ENCODE results near the gene AR. TPM values are rescaled to one million over a fixed set of nuclear protein-coding genes. Genes with fewer than 3 reads are reported as not detected.
A peak's percentile ranks its signal among the peaks of the same experiment; 100 is the strongest.

The AR gene
- polyA plus RNA-seq, 1 experiment = 13.1 TPM

DNA sequence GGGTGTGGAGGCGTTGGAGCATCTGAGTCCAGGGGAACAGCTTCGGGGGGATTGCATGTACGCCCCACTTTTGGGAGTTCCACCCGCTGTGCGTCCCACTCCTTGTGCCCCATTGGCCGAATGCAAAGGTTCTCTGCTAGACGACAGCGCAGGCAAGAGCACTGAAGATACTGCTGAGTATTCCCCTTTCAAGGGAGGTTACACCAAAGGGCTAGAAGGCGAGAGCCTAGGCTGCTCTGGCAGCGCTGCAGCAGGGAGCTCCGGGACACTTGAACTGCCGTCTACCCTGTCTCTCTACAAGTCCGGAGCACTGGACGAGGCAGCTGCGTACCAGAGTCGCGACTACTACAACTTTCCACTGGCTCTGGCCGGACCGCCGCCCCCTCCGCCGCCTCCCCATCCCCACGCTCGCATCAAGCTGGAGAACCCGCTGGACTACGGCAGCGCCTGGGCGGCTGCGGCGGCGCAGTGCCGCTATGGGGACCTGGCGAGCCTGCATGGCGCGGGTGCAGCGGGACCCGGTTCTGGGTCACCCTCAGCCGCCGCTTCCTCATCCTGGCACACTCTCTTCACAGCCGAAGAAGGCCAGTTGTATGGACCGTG lies 2.2 kb downstream of the AR start:
- CTCF ChIA-PET = interaction anchor here (1.4 kb wide), 1 partner anchor 235 kb away, joined by 5 read pairs; no protein-coding TSS in a partner anchor
- Histone ChIP-seq H3K27ac (ENCODE audit: low read depth, low read length) (peak overlapping the region; percentile 31), H3K4me3 (ENCODE audit: low read depth, low read length) (peak overlapping the region; percentile 63), H3K9me3 (ENCODE audit: control insufficient read depth, insufficient read depth, low read length) (no peaks in the 10 kb centered on the region; the same call in 1 of the 2 replicates), H3K27me3 (ENCODE audit: control insufficient read depth, insufficient read depth, low read length) (no peaks in the 10 kb centered on the region)
- TF ChIP-seq, protein P1, sequence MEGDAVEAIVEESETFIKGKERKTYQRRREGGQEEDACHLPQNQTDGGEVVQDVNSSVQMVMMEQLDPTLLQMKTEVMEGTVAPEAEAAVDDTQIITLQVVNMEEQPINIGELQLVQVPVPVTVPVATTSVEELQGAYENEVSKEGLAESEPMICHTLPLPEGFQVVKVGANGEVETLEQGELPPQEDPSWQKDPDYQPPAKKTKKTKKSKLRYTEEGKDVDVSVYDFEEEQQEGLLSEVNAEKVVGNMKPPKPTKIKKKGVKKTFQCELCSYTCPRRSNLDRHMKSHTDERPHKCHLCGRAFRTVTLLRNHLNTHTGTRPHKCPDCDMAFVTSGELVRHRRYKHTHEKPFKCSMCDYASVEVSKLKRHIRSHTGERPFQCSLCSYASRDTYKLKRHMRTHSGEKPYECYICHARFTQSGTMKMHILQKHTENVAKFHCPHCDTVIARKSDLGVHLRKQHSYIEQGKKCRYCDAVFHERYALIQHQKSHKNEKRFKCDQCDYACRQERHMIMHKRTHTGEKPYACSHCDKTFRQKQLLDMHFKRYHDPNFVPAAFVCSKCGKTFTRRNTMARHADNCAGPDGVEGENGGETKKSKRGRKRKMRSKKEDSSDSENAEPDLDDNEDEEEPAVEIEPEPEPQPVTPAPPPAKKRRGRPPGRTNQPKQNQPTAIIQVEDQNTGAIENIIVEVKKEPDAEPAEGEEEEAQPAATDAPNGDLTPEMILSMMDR (IDR thresholded peaks at IDR 0.05; ENCODE audit: low read depth, low read length) = no peak
- DNase-seq (ENCODE audit: low read depth, low spot score) = no peak
- POLR2A ChIA-PET = interaction anchor here (0.6 kb wide), 1 partner anchor 10 kb away, joined by 5 read pairs; no protein-coding TSS in a partner anchor

DNA sequence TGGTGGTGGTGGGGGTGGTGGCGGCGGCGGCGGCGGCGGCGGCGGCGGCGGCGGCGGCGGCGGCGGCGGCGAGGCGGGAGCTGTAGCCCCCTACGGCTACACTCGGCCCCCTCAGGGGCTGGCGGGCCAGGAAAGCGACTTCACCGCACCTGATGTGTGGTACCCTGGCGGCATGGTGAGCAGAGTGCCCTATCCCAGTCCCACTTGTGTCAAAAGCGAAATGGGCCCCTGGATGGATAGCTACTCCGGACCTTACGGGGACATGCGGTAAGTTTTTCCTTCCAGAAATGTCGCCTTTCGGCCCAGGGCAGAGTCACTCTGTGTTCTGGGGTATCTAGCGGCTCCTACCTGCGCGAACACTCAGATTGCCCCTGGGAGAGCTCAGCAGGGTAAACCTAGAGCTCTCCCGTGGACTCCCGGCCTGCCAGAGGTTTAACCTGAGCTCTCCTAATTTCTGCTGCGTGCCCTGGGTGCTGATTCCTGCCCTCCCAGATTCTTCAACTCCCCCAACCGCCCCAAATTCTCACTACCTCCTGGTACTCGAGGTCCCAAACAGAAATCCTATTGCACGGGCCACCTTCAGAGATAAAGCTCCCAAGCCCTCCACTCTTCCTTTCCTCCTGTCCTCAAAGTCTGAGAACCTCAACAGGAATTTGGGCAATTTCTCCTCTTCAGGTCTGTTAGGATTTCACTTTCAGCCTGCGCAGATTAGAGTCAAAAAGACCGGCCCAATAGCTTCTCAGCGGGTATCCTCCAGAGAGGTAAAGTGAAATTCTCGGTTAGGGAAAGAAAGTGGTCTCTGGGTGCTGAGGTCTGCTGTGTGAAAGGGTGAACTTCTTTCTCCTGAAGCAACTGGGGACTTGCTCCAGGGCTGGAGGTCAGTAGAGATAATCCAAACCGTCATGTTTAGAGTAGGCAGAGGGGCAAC lies 2.9 kb downstream of the AR start:
- TF ChIP-seq, protein P1 (IDR thresholded peaks at IDR 0.05; ENCODE audit: low read depth, low read length) = no peak
- CTCF ChIA-PET = interaction anchor here (1.4 kb wide), 1 partner anchor 235 kb away, joined by 5 read pairs; no protein-coding TSS in a partner anchor

DNA sequence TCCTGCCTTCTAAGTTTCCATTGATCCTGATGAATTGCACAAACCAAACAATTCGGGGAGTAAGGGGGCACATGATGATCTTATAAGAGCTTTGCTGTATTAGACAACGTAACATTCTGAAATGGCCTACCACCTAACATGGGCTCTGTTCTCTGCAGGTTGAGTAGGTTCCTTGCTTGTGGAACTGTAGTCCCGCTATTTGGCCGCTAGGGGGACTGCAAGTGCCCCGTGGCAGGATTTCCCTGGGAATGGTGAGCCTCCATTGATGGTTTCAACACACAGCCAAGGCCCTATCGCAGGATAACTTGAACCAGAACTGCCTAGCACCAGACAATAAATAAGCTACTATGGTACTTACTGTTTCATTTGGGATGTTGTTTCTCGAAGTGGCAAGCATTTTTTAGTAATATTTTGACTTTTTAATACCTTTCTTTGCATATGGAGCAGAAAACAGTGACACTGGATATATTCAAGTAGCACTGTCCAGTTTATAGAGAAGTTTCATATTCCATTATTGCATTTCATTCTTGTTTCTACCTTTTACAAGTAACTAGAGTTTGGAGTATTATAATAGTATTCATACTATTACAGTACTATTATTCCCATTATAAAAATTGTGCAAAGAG lies 11.9 kb downstream of the AR start:
- H3K9me3 ChIP-seq (ENCODE audit: control insufficient read depth, insufficient read depth, low read length) = no peaks in the 10 kb centered on the region
- ChIA-PET POLR2A (interaction anchor here (0.6 kb wide), 1 partner anchor 9 kb away, joined by 5 read pairs; no protein-coding TSS in a partner anchor), CTCF (interaction anchor here (0.6 to 2.0 kb wide), 9 partner anchors 11 to 590 kb away, joined by 3 to 14 read pairs (median 3); no protein-coding TSS in a partner anchor)
- H3K4me3 ChIP-seq (ENCODE audit: low read depth, low read length) = no peak overlapping the region
- TF ChIP-seq, protein P1 (IDR thresholded peaks at IDR 0.05; ENCODE audit: low read depth, low read length) = peak; percentile 64
- H3K27me3 ChIP-seq (ENCODE audit: control insufficient read depth, insufficient read depth, low read length) = no peaks in the 10 kb centered on the region
- H3K27ac ChIP-seq (ENCODE audit: low read depth, low read length) = no peak overlapping the region
- DNase-seq (ENCODE audit: low read depth, low spot score) = no peak

More for the DNA sequence above, 2.9 kb downstream of the AR start:
- no peak for DNase-seq (ENCODE audit: low read depth, low spot score)
- H3K27ac ChIP-seq (ENCODE audit: low read depth, low read length) = peak overlapping the region; percentile 31
- H3K27me3 ChIP-seq (ENCODE audit: control insufficient read depth, insufficient read depth, low read length) = no peaks in the 10 kb centered on the region
- POLR2A ChIA-PET = interaction anchor here (0.6 kb wide), 1 partner anchor 9 kb away, joined by 5 read pairs; no protein-coding TSS in a partner anchor
- H3K9me3 ChIP-seq (ENCODE audit: control insufficient read depth, insufficient read depth, low read length) = no peaks in the 10 kb centered on the region; the same call in 1 of the 2 replicates
- peak overlapping the region; percentile 63 for H3K4me3 ChIP-seq (ENCODE audit: low read depth, low read length)

DNA sequence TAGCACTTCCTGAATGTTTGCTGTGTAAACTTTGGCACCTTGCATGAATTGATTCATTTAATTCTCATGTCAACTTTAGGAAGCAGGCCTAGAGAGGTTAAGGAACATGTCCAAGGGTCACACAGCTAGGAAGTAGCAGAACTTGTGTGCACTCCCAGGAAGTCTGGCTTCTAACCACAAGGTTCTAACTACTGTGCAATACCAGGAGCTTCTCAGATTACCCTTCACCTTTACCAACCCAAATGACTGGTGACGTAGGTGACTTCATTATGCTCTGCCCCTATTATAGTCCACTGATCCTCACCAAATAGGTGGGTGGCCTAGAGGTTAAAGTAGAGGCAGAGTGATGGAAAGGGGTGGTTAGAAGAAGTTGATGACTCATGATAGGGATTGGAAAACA lies 14.4 kb downstream of the AR start:
- Histone ChIP-seq H3K27ac (ENCODE audit: low read depth, low read length) (no peak overlapping the region), H3K4me3 (ENCODE audit: low read depth, low read length) (no peak overlapping the region), H3K27me3 (ENCODE audit: control insufficient read depth, insufficient read depth, low read length) (no peaks in the 10 kb centered on the region), H3K9me3 (ENCODE audit: control insufficient read depth, insufficient read depth, low read length) (no peaks in the 10 kb centered on the region)
- no peak for DNase-seq (ENCODE audit: low read depth, low spot score)
- TF ChIP-seq, protein P1 (IDR thresholded peaks at IDR 0.05; ENCODE audit: low read depth, low read length) = no peak
- ChIA-PET CTCF (no interaction called here), POLR2A (no interaction called here)
